SK-N-SH treated with all-trans-retinoic acid at 6 μM for 48 hours (cell line): ENCODE data around the gene SCNM1.

Source experiments
- ATAC-seq: fragments of 200-7000 bp; cut with Tn5 transposase; 3 replicates; pipeline ENCODE4 v1.9.1; 2020; ENCODE audit warnings: mild to moderate bottlenecking, moderate library complexity
- ARNTL ChIP-seq: fragments of 450-650 bp; formaldehyde crosslinking; IDR thresholded peaks from 2 replicates; pipeline ENCODE4 v1.5.0; 2020; ENCODE audit warnings: low read depth, mild to moderate bottlenecking, moderate library complexity, borderline replicate concordance
- BACH2 ChIP-seq: fragments of 250-450 bp; sonication (Bioruptor Pico); IDR thresholded peaks from 2 replicates; pipeline ENCODE4 v1.9.0; 2021; ENCODE audit warnings: mild to moderate bottlenecking, borderline replicate concordance
- CSDC2 ChIP-seq: fragments of 250-450 bp; sonication (Bioruptor Pico); IDR thresholded peaks from 2 replicates; pipeline ENCODE4 v1.5.0; 2020; ENCODE audit warnings: mild to moderate bottlenecking, moderate library complexity
- ESRRG ChIP-seq: fragments of 250-450 bp; sonication (Bioruptor Pico); IDR thresholded peaks from 2 replicates; pipeline ENCODE4 v1.6.1; 2021; ENCODE audit warnings: mild to moderate bottlenecking
- GLIS3 ChIP-seq: fragments of 250-450 bp; sonication (Bioruptor Pico); IDR thresholded peaks from 2 replicates; pipeline ENCODE4 v1.5.0; 2020; ENCODE audit warnings: mild to moderate bottlenecking, moderate library complexity
- OSR1 ChIP-seq: fragments of 250-450 bp; sonication (Bioruptor Pico); IDR thresholded peaks from 2 replicates; pipeline ENCODE4 v1.8.0; 2022; ENCODE audit warnings: moderate library complexity, mild to moderate bottlenecking, inconsistent platforms
- PPARA ChIP-seq: fragments of 250-450 bp; sonication (Bioruptor Pico); IDR thresholded peaks from 2 replicates; pipeline ENCODE4 v1.5.0; 2020; ENCODE audit warnings: mild to moderate bottlenecking, borderline replicate concordance
- RARB ChIP-seq: fragments of 250-450 bp; sonication (Bioruptor Pico); IDR thresholded peaks from 2 replicates; pipeline ENCODE4 v1.8.0; 2021; ENCODE audit warnings: mild to moderate bottlenecking, moderate library complexity
- SNAI2 ChIP-seq: fragments of 250-450 bp; sonication (Bioruptor Pico); IDR thresholded peaks from 2 replicates; pipeline ENCODE4 v1.5.0; 2020; ENCODE audit warnings: mild to moderate bottlenecking, moderate library complexity
- TCF4 ChIP-seq: fragments of 250-450 bp; sonication (Bioruptor Pico); IDR thresholded peaks from 2 replicates; pipeline ENCODE4 v1.8.0; 2021; ENCODE audit warnings: mild to moderate bottlenecking, moderate library complexity, borderline replicate concordance
- TOX ChIP-seq: fragments of 250-450 bp; sonication (Bioruptor Pico); IDR thresholded peaks from 2 replicates; pipeline ENCODE4 v1.8.0; 2021; ENCODE audit warnings: mild to moderate bottlenecking, moderate library complexity, borderline replicate concordance
- ZC3H10 ChIP-seq: fragments of 250-450 bp; sonication (Bioruptor Pico); IDR thresholded peaks from 2 replicates; pipeline ENCODE4 v1.5.1; 2021; ENCODE audit warnings: mild to moderate bottlenecking, moderate library complexity
- ZFP3 ChIP-seq: fragments of 250-450 bp; sonication (Bioruptor Pico); IDR thresholded peaks from 2 replicates; pipeline ENCODE4 v1.5.0; 2020; ENCODE audit warnings: mild to moderate bottlenecking, moderate library complexity
- ZNF565 ChIP-seq: fragments of 450-650 bp; formaldehyde crosslinking; conservative IDR thresholded peaks from 2 replicates; pipeline ENCODE4 v1.5.0; 2020; ENCODE audit warnings: low read depth, mild to moderate bottlenecking, moderate library complexity
- ZNF70 ChIP-seq: fragments of 450-650 bp; formaldehyde crosslinking; IDR thresholded peaks from 2 replicates; pipeline ENCODE4 v1.5.0; 2020; ENCODE audit warnings: mild to moderate bottlenecking, moderate library complexity
- ZNF8 ChIP-seq: fragments of 450-650 bp; formaldehyde crosslinking; IDR thresholded peaks from 2 replicates; pipeline ENCODE4 v1.5.0; 2020; ENCODE audit warnings: mild to moderate bottlenecking, moderate library complexity
- TF ChIP-seq, protein P1 (sequence below): fragments of 250-450 bp; sonication (Bioruptor Pico); IDR thresholded peaks from 2 replicates; pipeline ENCODE4 v1.5.1; 2020; ENCODE audit warnings: low read depth, mild to moderate bottlenecking, moderate library complexity
- TF ChIP-seq, protein P2 (sequence below): fragments of 250-450 bp; sonication (Bioruptor Pico); IDR thresholded peaks from 2 replicates; pipeline ENCODE4 v1.5.0; 2020; ENCODE audit warnings: mild to moderate bottlenecking, moderate library complexity
- TF ChIP-seq, protein P3 (sequence below): fragments of 250-450 bp; sonication (Bioruptor Pico); IDR thresholded peaks from 2 replicates; pipeline ENCODE4 v1.5.1; 2021; ENCODE audit warnings: mild to moderate bottlenecking, moderate library complexity
- TF ChIP-seq, protein P4 (sequence below): fragments of 250-450 bp; sonication (Bioruptor Pico); IDR thresholded peaks from 2 replicates; pipeline ENCODE4 v1.8.0; 2020; ENCODE audit warnings: mild to moderate bottlenecking, moderate library complexity, borderline replicate concordance

The SCNM1 gene

DNA sequence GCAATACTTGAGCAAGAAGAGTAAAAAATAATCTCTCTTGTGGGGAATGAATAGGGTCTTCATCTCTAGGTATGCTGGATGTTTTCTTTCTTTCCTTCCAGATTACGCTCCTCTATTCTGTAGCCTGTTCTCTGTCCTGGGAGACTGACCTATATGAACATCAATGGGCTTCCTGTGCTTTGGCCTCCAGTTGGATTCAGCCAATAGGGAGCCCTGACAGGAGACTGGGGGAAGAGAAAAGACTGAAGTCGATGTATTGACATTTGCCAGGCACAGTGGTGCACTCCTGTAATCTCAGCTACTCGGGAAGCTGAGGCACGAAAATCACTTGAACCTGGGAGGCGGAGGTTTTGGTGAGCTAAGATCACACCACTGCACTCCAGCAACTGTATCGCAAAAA is 37.1 kb upstream of the SCNM1 start:
- TF ChIP-seq GLIS3 (CRISPR knock-in tag) (no peak), BACH2 (no peak), ZNF8 (CRISPR knock-in tag) (no peak), RARB (CRISPR knock-in tag) (no peak), TOX (no peak), ZNF70 (CRISPR knock-in tag) (no peak), ZFP3 (no peak), ESRRG (no peak), CSDC2 (CRISPR knock-in tag) (no peak), OSR1 (no peak), ARNTL (no peak), TCF4 (CRISPR knock-in tag) (no peak), SNAI2 (CRISPR knock-in tag) (no peak), ZNF565 (CRISPR knock-in tag) (no peak)
- TF ChIP-seq, protein P1, sequence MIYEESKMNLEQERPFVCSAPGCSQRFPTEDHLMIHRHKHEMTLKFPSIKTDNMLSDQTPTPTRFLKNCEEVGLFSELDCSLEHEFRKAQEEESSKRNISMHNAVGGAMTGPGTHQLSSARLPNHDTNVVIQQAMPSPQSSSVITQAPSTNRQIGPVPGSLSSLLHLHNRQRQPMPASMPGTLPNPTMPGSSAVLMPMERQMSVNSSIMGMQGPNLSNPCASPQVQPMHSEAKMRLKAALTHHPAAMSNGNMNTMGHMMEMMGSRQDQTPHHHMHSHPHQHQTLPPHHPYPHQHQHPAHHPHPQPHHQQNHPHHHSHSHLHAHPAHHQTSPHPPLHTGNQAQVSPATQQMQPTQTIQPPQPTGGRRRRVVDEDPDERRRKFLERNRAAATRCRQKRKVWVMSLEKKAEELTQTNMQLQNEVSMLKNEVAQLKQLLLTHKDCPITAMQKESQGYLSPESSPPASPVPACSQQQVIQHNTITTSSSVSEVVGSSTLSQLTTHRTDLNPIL (CRISPR knock-in tag) = no peak
- TF ChIP-seq, protein P2, sequence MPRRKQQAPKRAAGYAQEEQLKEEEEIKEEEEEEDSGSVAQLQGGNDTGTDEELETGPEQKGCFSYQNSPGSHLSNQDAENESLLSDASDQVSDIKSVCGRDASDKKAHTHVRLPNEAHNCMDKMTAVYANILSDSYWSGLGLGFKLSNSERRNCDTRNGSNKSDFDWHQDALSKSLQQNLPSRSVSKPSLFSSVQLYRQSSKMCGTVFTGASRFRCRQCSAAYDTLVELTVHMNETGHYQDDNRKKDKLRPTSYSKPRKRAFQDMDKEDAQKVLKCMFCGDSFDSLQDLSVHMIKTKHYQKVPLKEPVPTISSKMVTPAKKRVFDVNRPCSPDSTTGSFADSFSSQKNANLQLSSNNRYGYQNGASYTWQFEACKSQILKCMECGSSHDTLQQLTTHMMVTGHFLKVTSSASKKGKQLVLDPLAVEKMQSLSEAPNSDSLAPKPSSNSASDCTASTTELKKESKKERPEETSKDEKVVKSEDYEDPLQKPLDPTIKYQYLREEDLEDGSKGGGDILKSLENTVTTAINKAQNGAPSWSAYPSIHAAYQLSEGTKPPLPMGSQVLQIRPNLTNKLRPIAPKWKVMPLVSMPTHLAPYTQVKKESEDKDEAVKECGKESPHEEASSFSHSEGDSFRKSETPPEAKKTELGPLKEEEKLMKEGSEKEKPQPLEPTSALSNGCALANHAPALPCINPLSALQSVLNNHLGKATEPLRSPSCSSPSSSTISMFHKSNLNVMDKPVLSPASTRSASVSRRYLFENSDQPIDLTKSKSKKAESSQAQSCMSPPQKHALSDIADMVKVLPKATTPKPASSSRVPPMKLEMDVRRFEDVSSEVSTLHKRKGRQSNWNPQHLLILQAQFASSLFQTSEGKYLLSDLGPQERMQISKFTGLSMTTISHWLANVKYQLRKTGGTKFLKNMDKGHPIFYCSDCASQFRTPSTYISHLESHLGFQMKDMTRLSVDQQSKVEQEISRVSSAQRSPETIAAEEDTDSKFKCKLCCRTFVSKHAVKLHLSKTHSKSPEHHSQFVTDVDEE (CRISPR knock-in tag) = no peak
- TF ChIP-seq, protein P3, sequence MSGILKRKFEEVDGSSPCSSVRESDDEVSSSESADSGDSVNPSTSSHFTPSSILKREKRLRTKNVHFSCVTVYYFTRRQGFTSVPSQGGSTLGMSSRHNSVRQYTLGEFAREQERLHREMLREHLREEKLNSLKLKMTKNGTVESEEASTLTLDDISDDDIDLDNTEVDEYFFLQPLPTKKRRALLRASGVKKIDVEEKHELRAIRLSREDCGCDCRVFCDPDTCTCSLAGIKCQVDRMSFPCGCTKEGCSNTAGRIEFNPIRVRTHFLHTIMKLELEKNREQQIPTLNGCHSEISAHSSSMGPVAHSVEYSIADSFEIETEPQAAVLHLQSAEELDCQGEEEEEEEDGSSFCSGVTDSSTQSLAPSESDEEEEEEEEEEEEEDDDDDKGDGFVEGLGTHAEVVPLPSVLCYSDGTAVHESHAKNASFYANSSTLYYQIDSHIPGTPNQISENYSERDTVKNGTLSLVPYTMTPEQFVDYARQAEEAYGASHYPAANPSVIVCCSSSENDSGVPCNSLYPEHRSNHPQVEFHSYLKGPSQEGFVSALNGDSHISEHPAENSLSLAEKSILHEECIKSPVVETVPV (CRISPR knock-in tag) = no peak
- no peak; the same call in 2 of the 3 replicates for ATAC-seq

DNA sequence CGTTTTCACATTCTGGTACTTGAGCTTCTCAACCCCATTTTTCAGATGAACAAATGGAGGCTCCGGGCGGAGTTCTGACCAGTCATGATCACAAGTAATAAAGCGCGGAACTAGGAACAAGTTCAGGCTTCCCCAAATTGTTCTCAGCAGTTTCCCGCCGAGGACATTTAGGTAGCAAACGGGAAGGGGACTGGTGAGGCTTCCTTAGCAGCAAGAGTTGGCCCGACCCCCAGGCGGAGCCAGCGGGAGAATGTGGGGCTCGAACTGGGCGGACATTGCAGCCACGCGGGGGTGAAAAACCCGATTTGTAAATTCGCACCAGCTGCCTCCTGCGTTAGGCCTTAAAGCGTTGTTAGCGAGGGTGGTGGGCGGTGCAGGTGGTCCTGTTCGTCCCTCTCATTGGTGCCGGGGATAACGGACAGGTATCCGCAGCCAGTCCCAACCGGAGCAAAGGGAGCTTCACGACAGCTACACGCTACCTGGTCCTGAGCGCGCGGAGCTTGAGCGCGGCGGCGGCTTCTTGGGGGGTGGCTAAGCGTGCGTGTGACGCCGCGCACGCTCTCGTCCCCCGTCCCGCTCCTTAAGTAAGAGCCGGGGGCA is 34.9 kb upstream of the SCNM1 start:
- ATAC-seq = no peak
- TF ChIP-seq CSDC2 (CRISPR knock-in tag) = no peak
- no peak for TF ChIP-seq RARB (CRISPR knock-in tag)
- no peak for TF ChIP-seq ZC3H10 (CRISPR knock-in tag)
- no peak for TF ChIP-seq ZNF8 (CRISPR knock-in tag)
- TF ChIP-seq, protein P4, sequence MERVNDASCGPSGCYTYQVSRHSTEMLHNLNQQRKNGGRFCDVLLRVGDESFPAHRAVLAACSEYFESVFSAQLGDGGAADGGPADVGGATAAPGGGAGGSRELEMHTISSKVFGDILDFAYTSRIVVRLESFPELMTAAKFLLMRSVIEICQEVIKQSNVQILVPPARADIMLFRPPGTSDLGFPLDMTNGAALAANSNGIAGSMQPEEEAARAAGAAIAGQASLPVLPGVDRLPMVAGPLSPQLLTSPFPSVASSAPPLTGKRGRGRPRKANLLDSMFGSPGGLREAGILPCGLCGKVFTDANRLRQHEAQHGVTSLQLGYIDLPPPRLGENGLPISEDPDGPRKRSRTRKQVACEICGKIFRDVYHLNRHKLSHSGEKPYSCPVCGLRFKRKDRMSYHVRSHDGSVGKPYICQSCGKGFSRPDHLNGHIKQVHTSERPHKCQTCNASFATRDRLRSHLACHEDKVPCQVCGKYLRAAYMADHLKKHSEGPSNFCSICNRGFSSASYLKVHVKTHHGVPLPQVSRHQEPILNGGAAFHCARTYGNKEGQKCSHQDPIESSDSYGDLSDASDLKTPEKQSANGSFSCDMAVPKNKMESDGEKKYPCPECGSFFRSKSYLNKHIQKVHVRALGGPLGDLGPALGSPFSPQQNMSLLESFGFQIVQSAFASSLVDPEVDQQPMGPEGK (CRISPR knock-in tag) = no peak
- no peak for TF ChIP-seq OSR1
- no peak for TF ChIP-seq ZFP3
- no peak for TF ChIP-seq TCF4 (CRISPR knock-in tag)
- no peak for TF ChIP-seq PPARA (CRISPR knock-in tag)
- no peak for TF ChIP-seq GLIS3 (CRISPR knock-in tag)
- TF ChIP-seq, protein P2 (CRISPR knock-in tag) = no peak
